C4-2B (cell line): ENCODE data around the gene RYR3.

Experiments used
- H3K27ac ChIP-seq: fragments of 450-650 bp; 2 replicates; pipeline ENCODE4 v1.5.1; 2017
- ZFX ChIP-seq: fragments of 450-650 bp; IDR thresholded peaks from 2 replicates; pipeline ENCODE4 v1.6.1; 2017
- TF ChIP-seq, protein P1 (sequence below): fragments of 450-650 bp; conservative IDR thresholded peaks from 2 replicates; pipeline ENCODE4 v1.5.1; 2017; ENCODE audit warnings: mild to moderate bottlenecking

RYR3 gene

DNA sequence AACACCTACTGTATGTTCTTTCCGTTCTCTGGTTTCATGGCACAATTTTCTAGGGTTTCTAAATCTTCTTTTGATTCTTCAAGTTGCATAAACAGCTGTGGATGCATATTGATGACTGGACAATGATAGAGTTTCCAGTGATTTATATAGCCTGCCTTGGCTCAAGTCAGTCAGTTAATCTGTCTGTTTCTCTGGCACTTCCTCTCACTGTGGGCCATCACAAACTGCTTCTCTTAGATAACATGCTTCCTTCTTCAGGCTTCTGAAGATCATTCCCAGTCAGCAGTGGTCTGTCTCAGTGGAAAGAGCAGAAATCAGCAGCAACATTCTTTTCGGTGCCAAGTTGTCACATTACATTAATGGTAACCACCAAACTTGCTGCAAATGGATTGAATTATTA is 207.2 kb downstream of the RYR3 start:
- TF ChIP-seq, protein P1, sequence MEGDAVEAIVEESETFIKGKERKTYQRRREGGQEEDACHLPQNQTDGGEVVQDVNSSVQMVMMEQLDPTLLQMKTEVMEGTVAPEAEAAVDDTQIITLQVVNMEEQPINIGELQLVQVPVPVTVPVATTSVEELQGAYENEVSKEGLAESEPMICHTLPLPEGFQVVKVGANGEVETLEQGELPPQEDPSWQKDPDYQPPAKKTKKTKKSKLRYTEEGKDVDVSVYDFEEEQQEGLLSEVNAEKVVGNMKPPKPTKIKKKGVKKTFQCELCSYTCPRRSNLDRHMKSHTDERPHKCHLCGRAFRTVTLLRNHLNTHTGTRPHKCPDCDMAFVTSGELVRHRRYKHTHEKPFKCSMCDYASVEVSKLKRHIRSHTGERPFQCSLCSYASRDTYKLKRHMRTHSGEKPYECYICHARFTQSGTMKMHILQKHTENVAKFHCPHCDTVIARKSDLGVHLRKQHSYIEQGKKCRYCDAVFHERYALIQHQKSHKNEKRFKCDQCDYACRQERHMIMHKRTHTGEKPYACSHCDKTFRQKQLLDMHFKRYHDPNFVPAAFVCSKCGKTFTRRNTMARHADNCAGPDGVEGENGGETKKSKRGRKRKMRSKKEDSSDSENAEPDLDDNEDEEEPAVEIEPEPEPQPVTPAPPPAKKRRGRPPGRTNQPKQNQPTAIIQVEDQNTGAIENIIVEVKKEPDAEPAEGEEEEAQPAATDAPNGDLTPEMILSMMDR: no peak
- TF ChIP-seq ZFX: no peak
- no peak overlapping the region for H3K27ac ChIP-seq

DNA sequence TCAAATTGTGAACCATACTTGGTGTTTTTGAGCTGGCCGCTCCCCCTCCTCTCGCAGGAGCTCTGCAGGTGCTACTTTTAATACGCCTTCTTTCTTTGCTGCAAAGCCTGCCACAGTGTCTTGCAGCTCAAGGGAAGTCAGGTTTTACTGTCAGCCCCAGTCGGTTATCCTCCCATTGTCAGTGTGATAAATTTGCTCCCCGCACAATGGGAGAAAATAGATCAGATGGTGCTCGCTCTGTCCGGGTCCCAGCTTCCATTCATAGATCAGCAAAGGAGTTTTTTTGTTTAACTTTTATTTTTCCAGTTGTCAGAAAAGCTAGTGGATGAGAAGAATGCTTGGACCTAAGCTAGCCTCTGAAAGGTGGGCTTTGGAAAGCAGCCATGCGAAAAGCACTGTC is 207.7 kb downstream of the RYR3 start:
- H3K27ac ChIP-seq: no peak overlapping the region

DNA sequence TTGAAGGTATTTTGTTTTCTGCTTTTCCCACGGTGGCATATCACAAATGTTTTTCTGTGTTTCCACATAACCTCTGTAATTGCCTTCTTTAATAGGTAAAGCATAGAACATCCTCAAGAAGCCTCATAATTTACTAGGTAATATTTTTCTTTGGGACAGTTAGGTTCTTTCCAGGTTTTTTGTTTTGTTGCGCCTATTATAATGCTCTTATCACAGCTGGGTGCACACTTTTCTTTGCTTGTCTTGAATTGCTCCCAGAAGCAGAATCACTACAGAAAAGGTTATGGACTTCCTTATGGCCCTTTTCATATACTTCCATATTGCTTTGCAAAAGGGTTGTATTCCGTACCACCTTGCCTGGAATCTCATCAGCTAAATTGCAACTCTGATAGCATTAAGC is 213.5 kb downstream of the RYR3 start:
- TF ChIP-seq, protein P1: no peak
- TF ChIP-seq ZFX: no peak
- no peak overlapping the region for H3K27ac ChIP-seq

More for the DNA sequence above, 207.7 kb downstream of the RYR3 start:
- TF ChIP-seq, protein P1: no peak
- TF ChIP-seq ZFX: no peak

DNA sequence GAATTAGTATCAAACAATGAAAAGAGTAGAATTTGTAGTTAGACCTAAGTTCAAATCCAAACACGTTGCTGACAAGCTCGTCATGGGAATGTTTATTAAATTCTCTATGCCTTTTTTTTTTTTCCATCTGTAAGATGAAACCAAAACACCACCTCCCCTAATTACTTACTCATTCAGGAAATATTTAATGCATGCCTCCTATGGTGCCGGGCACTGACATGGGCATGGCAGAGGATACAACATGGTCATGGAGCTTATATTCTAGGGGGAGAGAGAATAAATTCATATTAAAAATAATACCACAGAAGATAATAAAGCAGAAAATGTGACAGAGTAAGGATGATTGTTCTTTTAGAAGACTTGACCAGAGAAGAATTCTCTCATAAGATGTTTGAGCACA is 215.8 kb downstream of the RYR3 start:
- TF ChIP-seq, protein P1: no peak
- no peak for TF ChIP-seq ZFX
- no peak overlapping the region for H3K27ac ChIP-seq

DNA sequence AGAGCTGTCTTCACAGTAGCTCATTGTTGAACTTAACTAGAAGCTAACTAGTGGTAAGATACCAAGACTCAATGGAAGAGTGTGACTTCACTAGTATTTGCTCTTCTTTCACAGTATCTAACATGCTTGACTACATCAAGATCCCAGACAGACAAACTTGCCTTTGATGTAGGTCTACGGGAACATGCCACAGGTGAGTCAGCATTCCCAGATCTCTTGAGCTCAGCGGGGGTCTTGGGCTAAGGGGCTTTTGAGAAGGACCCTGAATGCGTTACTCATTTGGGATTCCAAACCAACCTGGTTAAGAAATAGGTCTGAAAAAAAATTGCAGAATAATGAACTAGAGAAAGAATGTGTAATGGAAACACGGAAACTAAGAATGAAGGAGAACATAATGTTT is 222.4 kb downstream of the RYR3 start:
- no peak overlapping the region for H3K27ac ChIP-seq
- no peak for TF ChIP-seq ZFX
- TF ChIP-seq, protein P1: no peak

DNA sequence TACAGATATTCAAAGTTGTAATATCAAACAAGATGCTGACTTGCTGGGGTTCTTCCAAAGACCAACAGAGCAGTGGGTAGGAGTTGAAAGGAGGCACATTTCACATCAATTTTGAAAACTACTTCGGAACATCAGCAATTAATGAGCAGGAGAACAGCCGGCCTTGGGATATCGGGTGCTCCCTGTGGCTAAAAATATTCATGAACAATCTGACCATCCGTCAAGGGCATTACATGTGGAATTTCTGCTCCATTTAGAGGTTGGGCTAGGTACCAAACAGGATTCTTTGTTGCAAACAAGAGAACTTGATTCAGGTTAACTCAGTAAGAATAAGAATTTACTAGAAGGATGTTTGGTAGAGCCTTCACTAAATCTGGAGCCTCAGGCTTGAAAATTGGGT is 223.9 kb downstream of the RYR3 start:
- TF ChIP-seq ZFX: no peak
- TF ChIP-seq, protein P1: no peak

DNA sequence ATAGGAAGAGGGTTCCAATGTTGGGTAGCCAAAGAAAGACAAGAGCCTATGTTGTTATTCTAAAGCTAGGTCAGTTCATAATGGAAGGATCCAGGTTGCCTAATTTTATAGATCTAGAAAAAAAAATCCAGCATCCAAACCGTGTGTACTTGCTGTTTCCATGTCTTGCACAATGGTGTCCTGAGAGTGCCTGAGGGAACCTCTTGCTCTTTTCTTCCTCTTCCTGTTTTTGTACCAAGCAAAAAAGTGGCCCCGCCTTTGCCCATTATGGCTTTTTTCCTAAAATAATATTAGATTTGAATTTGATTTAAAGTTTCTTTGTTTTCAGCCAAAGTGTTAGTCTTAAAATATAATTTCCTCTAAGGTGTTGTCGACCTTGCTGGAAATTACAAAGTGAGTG is 224.4 kb downstream of the RYR3 start:
- no peak overlapping the region for H3K27ac ChIP-seq
- TF ChIP-seq, protein P1: no peak
- no peak for TF ChIP-seq ZFX

More for the DNA sequence above, 223.9 kb downstream of the RYR3 start:
- no peak overlapping the region for H3K27ac ChIP-seq
